Aorta (tissue), 5 donors: ENCODE data around the gene PEX1. TPM values are rescaled to one million over a fixed set of nuclear protein-coding genes. Genes with fewer than 3 reads are reported as not detected.
"Not testable (repeated sequence)": the region's sequence is repeated elsewhere in the genome, so short reads cannot be mapped to it uniquely, and the experiment has no call there.

Experiments
- ATAC-seq: fragments of 200-7000 bp; cut with Tn5 transposase; one replicate; pipeline ENCODE4 v1.9.1; 2022; ENCODE audit warnings: moderate library complexity; ENCODE audit not compliant: low FRiP score
- DNase-seq, 2 donors: peaks; one replicate each; pipeline ENCODE4 v3.0.0-alpha.2; 2020
- H3K27ac ChIP-seq, 2 donors: one replicate each; pipeline ENCODE4 v1.5.1; 2013; ENCODE audit warnings: low read length in 2 of 2, mild to moderate bottlenecking in 2 of 2, moderate library complexity in 2 of 2, control low read depth in 1 of 2, inconsistent platforms in 1 of 2, low read depth in 1 of 2
- H3K27me3 ChIP-seq, 2 donors: one replicate each; pipeline ENCODE4 v1.6.1; 2013; ENCODE audit warnings: control low read depth in 1 of 2, low read length in 1 of 2, mild to moderate bottlenecking in 1 of 2, moderate library complexity in 1 of 2; ENCODE audit not compliant: insufficient read depth in 2 of 2, control insufficient read depth in 1 of 2
- H3K36me3 ChIP-seq, 2 donors: one replicate each; pipeline ENCODE4 v1.6.1; 2013; ENCODE audit warnings: control low read depth in 1 of 2, low read length in 1 of 2, mild to moderate bottlenecking in 1 of 2; ENCODE audit not compliant: insufficient read depth in 2 of 2, control insufficient read depth in 1 of 2
- H3K4me1 ChIP-seq, 2 donors: one replicate each; pipeline ENCODE4 v1.6.1; 2013; ENCODE audit warnings: low read length in 2 of 2, control low read depth in 1 of 2, mild to moderate bottlenecking in 1 of 2, moderate library complexity in 1 of 2; ENCODE audit not compliant: insufficient read depth in 2 of 2, control insufficient read depth in 1 of 2
- H3K4me3 ChIP-seq, 2 donors: one replicate each; pipeline ENCODE4 v1.5.1; 2013; ENCODE audit warnings: low read length in 2 of 2, control low read depth in 1 of 2, mild to moderate bottlenecking in 1 of 2
- H3K9me3 ChIP-seq: one replicate; pipeline ENCODE4 v1.6.1; 2013; ENCODE audit warnings: mild to moderate bottlenecking, low read length; ENCODE audit not compliant: control insufficient read depth
- WGBS, 2 donors: extraction: QIAGEN DNeasy Blood & Tissue Kit; methylation state at CpG; one replicate each; pipeline ENCODE4 v1.1.7; 2013; 5-methylcytosine and 5-hydroxymethylcytosine counted together
- intact Hi-C, 2 donors: fragments of 100-400 bp; cut with DNase I; formaldehyde crosslinking; loops; one replicate each; pipeline versions ENCODE4 v1.14.2 to v1.15.0; 2022
- polyA plus RNA-seq, 2 donors: library from polyadenylated mRNA; stranded (reverse); fragments of 200-250 nt; gene quantifications; one replicate each; pipeline ENCODE4 v1.2.3, GENCODE V29; 2013
- total RNA-seq, 2 donors: library from RNA; stranded (reverse); fragmentation: NEBNext Ultra II Directional; extraction: Animal tissue kit (Norgen Biotek cat#: 25700); gene quantifications; one replicate each; pipeline ENCODE4 v1.2.1, GENCODE V29; 2021
- donor health status: healthy with polysubstance abuse.
- donor health status: Bipolar disorder and iron deficiency.
- donor health status: DM: no; HTN: no; CAD: no.
- donor health status: DM: no; HTN: no; CAD: no.
- donor health status: DM: yes; HTN: yes; CAD: no.

The PEX1 gene
- total and polyA plus RNA-seq, 4 donors: 7.4 to 29.3 (median 17.8) TPM

DNA sequence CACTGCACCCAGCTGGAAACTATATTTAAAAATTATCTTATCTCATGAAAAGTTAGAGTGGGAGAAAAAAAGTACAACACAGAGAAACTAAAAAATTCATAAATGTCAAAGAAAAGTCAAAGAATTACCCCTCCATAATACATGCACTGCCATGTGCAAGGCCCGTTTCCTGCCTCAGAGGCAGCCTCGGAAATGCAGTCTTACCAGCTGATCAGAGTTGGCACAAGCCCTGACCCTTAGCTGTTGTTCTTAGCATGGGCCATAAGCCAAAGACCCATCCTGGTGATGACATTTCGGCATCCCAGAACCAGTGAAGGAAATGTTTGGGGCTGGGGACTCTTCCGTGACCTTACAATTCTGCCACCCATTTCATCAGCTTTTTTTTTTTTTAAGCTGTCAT lies 21.9 kb upstream of the PEX1 start:
- Histone ChIP-seq H3K27me3 (no peaks in the 10 kb centered on the region), H3K4me3 (no peak overlapping the region), H3K4me1 (no peaks in the 10 kb centered on the region), H3K36me3 (no peaks in the 10 kb centered on the region), H3K27ac (no peak overlapping the region), H3K9me3 (no peaks in the 10 kb centered on the region)
- intact Hi-C loops: no loop called here
- ATAC-seq (no peak), DNase-seq (no peak)
- WGBS, 2 donors: 48 to 63% methylated on average over 4 of the region's 4 CpGs

DNA sequence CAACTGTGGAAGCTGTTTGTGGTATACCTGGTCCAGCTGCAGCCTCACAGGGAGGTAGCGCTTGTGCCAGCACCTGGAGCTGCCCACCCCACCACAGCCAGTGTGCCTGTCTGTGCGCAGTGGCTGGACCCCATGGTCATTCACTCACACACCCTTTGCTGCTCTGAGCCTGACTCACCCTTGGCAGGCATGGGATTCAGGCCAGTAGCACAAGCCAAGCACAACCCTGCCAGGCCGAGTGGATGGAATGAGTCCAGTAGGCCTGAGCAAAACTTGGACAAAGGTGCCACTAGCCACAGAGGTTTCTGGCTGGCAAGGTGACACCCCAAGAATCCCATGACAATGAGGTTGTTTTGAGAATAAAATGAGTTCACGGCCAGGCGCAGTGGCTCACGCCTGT lies 19.3 kb upstream of the PEX1 start:
- DNase-seq: peak in 1 of 2 donors; percentile 65
- Histone ChIP-seq H3K4me1 (no peaks in the 10 kb centered on the region), H3K36me3 (no peaks in the 10 kb centered on the region), H3K27me3 (no peaks in the 10 kb centered on the region), H3K9me3 (no peaks in the 10 kb centered on the region), H3K4me3 (no peak overlapping the region), H3K27ac (no peak overlapping the region)
- intact Hi-C loops: no loop called here
- WGBS, 2 donors: 23 to 28% methylated on average over 6 of the region's 6 CpGs
- ATAC-seq: no peak

DNA sequence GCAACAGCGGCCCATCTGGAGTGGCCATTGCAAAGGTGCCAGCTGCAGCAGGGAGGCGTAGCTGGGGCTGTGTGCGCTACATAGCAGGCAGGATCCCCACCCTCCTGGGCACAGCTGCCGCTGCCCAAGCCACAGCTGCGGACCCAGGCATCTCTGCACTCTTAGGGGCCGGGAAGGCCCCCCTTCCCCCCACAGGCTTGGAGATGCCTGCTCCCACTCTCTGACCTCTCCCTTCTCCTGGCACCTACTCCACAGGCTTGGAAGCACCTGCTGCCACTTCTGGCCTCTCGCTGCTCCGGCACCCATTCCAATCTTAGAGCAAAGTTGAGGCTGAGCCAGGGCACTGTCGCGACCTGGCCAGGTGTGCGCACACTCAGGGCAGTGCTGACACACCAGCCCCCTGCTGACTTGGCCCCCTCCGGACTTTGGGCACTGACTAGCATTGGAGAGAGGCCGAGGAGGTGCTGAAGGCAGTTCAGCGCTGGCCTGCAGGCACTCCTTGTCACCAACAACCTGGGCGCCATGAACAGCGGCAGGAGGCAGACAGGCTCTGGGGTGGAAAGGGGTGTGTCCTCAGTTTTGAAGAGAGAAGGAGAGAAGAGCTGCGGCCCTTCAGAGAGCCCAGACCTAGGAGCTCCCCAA lies 18.7 kb upstream of the PEX1 start:
- H3K36me3 ChIP-seq: no peaks in the 10 kb centered on the region
- DNase-seq (no peak), ATAC-seq (no peak)
- H3K27ac ChIP-seq: no peak overlapping the region
- no peaks in the 10 kb centered on the region for H3K27me3 ChIP-seq
- H3K9me3 ChIP-seq: no peaks in the 10 kb centered on the region
- H3K4me3 ChIP-seq: no peak overlapping the region
- WGBS, 2 donors: 88 to 91% methylated on average over 17 of the region's 17 CpGs
- intact Hi-C loops: no loop called here
- H3K4me1 ChIP-seq: no peaks in the 10 kb centered on the region

DNA sequence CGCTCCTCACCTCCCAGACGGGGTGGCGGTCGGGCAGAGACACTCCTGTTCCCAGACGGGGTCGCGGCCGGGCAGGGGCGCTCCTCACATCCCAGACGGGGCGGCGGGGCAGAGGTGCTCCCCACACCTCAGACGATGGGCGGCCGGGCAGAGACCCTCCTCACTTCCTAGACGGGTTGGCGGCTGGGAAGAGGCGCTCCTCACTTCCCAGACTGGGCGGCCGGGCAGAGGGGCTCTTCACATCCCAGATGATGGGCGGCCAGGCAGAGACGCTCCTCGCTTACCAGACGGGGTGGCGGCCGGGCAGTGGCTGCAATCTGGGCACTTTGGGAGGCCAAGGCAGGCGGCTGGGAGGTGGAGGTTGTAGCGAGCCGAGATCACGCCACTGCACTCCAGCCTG lies 16.8 kb upstream of the PEX1 start:
- WGBS, 2 donors: 94 to 95% methylated on average over 30 of the region's 30 CpGs
- H3K27ac ChIP-seq, H3K36me3 ChIP-seq, H3K4me1 ChIP-seq, H3K4me3 ChIP-seq, H3K9me3 ChIP-seq, ATAC-seq, intact Hi-C loops, H3K27me3 ChIP-seq, DNase-seq: not testable (repeated sequence)

DNA sequence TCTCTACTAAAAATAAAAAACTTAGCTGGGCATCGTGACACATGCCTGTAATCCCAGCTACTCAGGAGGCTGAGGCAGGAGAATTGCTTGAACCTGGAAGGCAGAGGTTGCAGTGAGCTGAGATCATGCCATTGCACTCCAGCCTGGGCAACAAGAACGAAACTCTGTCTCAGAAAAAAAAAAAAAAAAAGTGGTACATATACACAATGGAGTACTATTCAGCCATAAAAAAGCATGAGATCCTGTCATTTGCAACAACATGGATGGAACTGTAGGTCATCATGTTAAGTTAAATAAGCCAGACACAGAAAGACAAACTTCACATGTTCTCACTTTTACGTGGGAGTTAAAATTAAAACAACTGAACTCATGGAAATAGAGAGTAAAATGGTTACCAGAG lies 15.2 kb upstream of the PEX1 start:
- intact Hi-C loops, ATAC-seq, H3K9me3 ChIP-seq, H3K27me3 ChIP-seq, H3K4me1 ChIP-seq, H3K36me3 ChIP-seq, H3K27ac ChIP-seq, H3K4me3 ChIP-seq, DNase-seq: not testable (repeated sequence)
- 87 to 90% methylated on average over 3 of the region's 3 CpGs for WGBS, 2 donors

DNA sequence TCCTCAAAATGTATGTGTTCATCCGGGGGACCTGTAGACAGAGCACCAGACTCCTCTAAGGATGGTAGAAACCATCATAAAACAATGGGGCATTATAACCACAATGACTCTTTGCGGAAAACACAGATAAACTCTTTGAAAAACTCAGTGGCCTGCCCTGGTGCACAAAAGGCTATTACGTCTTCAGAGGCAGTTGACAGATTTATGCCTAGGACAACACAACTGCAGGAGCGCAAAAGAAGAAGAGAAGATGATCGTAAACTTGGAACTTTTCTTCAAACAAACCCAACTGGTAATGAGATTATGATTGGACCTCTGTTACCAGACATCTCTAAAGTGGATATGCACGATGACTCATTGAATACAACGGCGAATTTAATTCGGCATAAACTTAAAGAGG lies 6.3 kb upstream of the PEX1 start:
- DNase-seq: no peak
- Histone ChIP-seq H3K4me1 (no peaks in the 10 kb centered on the region), H3K4me3 (no peak overlapping the region), H3K27ac (no peak overlapping the region), H3K36me3 (peaks cover 6 to 11% of the 10 kb centered on the region in 2 donors), H3K27me3 (no peaks in the 10 kb centered on the region), H3K9me3 (no peaks in the 10 kb centered on the region)
- ATAC-seq: no peak
- intact Hi-C loops: no loop called here
- WGBS, 2 donors: 75 to 83% methylated on average over 9 of the region's 9 CpGs

DNA sequence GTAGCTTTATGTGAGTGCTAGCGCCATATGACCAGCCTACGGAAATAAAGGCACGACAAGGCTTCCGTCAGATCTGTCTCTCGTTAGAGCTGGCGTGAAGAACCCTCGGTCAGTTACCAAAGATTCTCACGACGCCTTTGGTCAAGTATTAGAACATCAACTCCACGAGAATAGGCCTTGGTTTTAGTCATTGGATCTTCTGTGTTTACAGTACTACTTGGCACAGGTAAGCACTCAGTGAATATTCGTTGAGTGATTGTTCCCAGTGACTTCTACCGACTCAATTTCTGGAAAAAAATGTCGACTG lies 591 bp upstream of the PEX1 start:
- DNase-seq (no peak), ATAC-seq (no peak)
- Histone ChIP-seq H3K27ac (peak overlapping the region; percentile 1 to 20), H3K36me3 (peaks cover 2 to 7% of the 10 kb centered on the region in 2 donors), H3K4me3 (peak overlapping the region; percentile 38 to 84), H3K4me1 (peaks cover 0 to 2% of the 10 kb centered on the region in 2 donors), H3K27me3 (no peaks in the 10 kb centered on the region), H3K9me3 (no peaks in the 10 kb centered on the region)
- 0% methylated on average over 13 of the region's 13 CpGs for WGBS, 2 donors
- intact Hi-C loops: loop anchor here in 1 of 2 donors (2.0 to 5.0 kb wide), 3 partner anchors 60 to 397 kb away; partner anchors contain the start of gene CYP51A1

DNA sequence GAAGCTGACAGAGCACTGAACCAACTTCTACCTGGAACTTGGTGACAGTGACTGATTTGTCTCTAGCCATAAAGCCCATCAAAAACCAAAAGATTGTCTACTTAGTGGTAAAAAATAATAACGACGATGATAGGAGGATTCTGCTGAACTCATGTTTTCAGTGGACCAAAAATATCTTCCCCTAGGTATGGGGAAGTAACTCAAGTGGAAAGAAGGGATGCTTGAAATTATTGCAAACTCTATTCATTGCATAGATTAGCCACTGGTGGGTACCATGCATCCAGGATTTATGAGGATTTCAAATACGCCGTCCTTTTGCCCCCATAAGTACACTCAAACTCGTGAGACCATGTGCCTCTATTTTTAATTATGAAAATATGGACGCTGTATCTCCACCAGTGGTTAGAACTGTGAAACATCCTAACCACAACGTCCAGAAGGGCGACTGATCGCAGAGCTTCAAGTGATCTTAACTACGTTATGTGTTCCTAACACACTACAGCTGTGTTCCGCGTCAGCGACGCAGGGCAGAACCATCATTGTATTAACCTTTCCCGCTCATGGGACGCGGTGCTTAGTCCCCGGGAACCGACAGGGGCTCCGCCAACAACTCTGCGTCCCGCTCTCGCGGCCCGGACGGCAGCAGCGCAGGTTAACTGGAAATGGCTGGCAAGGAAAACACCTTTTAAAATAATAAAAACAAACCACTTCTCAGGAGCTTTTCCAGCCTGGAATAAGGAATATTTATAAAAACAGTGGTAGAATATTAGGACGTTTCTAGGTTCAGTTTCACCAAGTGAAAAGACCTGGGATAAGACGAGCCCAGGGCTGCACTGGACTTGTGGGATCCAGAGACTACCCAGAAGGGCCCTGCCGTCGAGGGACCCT lies 776 bp downstream of the PEX1 start:
- Histone ChIP-seq H3K4me3 (peak overlapping the region; percentile 80 to 97), H3K27ac (peak overlapping the region in 1 of 2 donors; percentile 66), H3K4me1 (peaks cover 0 to 2% of the 10 kb centered on the region in 2 donors), H3K9me3 (no peaks in the 10 kb centered on the region), H3K36me3 (peaks cover 0 to 3% of the 10 kb centered on the region in 2 donors), H3K27me3 (no peaks in the 10 kb centered on the region)
- peak; percentile 66 for ATAC-seq
- DNase-seq: peak in 1 of 2 donors; percentile 80
- 0% methylated on average over 31 of the region's 31 CpGs for WGBS, 2 donors
- intact Hi-C loops: loop anchor here in 1 of 2 donors (2.0 to 5.0 kb wide), 3 partner anchors 61 to 395 kb away; partner anchors contain the start of gene CYP51A1

DNA sequence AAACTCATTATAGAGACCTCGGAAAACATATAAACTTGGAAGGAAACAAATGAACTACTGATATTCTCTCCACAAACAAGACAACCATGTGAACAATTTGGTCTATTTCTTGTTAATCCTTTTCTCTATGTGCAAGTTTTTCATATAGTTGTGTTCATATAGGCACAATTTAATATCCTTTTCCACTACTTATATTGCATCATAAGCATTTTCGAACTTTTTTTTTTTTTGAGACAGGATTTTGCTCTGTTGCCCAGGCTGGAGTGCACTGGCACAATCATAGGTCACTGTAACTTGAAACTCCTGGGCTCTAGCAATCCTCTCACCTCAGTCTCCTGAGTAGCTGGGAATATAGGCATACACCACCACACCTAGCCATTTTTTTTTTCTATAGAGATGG lies 5.2 kb downstream of the PEX1 start:
- Histone ChIP-seq H3K36me3 (no peaks in the 10 kb centered on the region), H3K4me3 (no peak overlapping the region), H3K9me3 (no peaks in the 10 kb centered on the region), H3K4me1 (peaks cover 0 to 2% of the 10 kb centered on the region in 2 donors), H3K27ac (no peak overlapping the region), H3K27me3 (no peaks in the 10 kb centered on the region)
- DNase-seq: no peak
- WGBS, 2 donors: 90 to 91% methylated on average over 2 of the region's 2 CpGs
- intact Hi-C loops: no loop called here
- ATAC-seq: no peak
